Superior temporal gyrus (tissue), 1 donor: ENCODE results near the gene GPR139.

Experiments
- DNase-seq: peaks from one replicate; pipeline ENCODE4 v3.0.0-alpha.2; 2016; ENCODE audit errors: extremely low spot score

The GPR139 gene

GRCh38 chr16:20073203-20074098 is at the start of gene GPR139:
Gene GPR139 (minus strand): TSS chr16:20073890. CDS start chr16:20073616, 274 bp downstream.
- no peak for DNase-seq

GRCh38 chr16:20122011-20122410 is 48.3 kb upstream of the GPR139 start:
- no peak for DNase-seq

GRCh38 chr16:20114356-20114755 is 40.7 kb upstream of the GPR139 start:
- DNase-seq: peak; percentile 33

GRCh38 chr16:20111143-20111542 is 37.5 kb upstream of the GPR139 start:
- DNase-seq: no peak

- DNase-seq: no peak
These were observed 33.4 kb upstream of the GPR139 start for GRCh38 chr16:20107083-20107482.

GRCh38 chr16:20104563-20105183 is 31.0 kb upstream of the GPR139 start:
- no peak for DNase-seq

GRCh38 chr16:20102521-20102920 is 28.8 kb upstream of the GPR139 start:
- DNase-seq: no peak

- no peak for DNase-seq
These were observed 28.3 kb upstream of the GPR139 start for GRCh38 chr16:20102021-20102420.

GRCh38 chr16:20099375-20099774 is 25.7 kb upstream of the GPR139 start:
- no peak for DNase-seq

GRCh38 chr16:20094157-20094556 is 20.5 kb upstream of the GPR139 start:
- no peak for DNase-seq

GRCh38 chr16:20089246-20089965 is 15.7 kb upstream of the GPR139 start:
- DNase-seq: no peak

- DNase-seq: no peak
These were observed 11.0 kb upstream of the GPR139 start for GRCh38 chr16:20084624-20085226.

GRCh38 chr16:20079106-20079505 is 5.4 kb upstream of the GPR139 start:
- no peak for DNase-seq

GRCh38 chr16:20075243-20075642 is 1.6 kb upstream of the GPR139 start:
- no peak for DNase-seq

GRCh38 chr16:20074099-20074991 is 655 bp upstream of the GPR139 start:
- no peak for DNase-seq

- DNase-seq: no peak
These were observed 852 bp downstream of the GPR139 start for GRCh38 chr16:20072874-20073202.

- no peak for DNase-seq
These were observed 1.4 kb downstream of the GPR139 start for GRCh38 chr16:20072146-20072873.

- no peak for DNase-seq
These were observed 8.8 kb downstream of the GPR139 start for GRCh38 chr16:20064931-20065330.

GRCh38 chr16:20064520-20064919 is 9.2 kb downstream of the GPR139 start:
- DNase-seq: no peak

- DNase-seq: no peak
These were observed 12.6 kb downstream of the GPR139 start for GRCh38 chr16:20061132-20061531.
